PFSK-1 (cell line): ENCODE results near the gene SLC6A9.

ENCODE experiments used
- FOXP2 ChIP-seq: optimal IDR thresholded peaks from 2 replicates; pipeline ENCODE3; 2011; ENCODE audit warnings: borderline replicate concordance, control low read depth, inconsistent platforms; ENCODE audit not compliant: insufficient read depth; ENCODE audit errors: extremely low read length, extremely low read depth
- POLR2AphosphoS5 ChIP-seq: IDR thresholded peaks from 2 replicates; pipeline ENCODE4 v1.6.1; 2012; ENCODE audit warnings: low read depth, mild to moderate bottlenecking, control low read depth, low read length, moderate library complexity
- SIN3A ChIP-seq: IDR thresholded peaks from 2 replicates; pipeline ENCODE4 v1.6.1; 2012; ENCODE audit warnings: mild to moderate bottlenecking, low read length, moderate library complexity, borderline replicate concordance; ENCODE audit not compliant: insufficient read depth
- TAF1 ChIP-seq: IDR thresholded peaks from 2 replicates; pipeline ENCODE4 v1.6.1; 2012; ENCODE audit warnings: low read length, control low read depth, borderline replicate concordance; ENCODE audit not compliant: insufficient read depth
- TF ChIP-seq, protein P1 (sequence below), 2 experiments: IDR thresholded peaks; 2 replicates each; pipeline versions ENCODE4 v1.6.1 to v1.8.0; 2011 to 2012; ENCODE audit warnings: low read depth in 2 of 2, low read length in 2 of 2, control low read depth in 1 of 2, inconsistent platforms in 1 of 2, mild to moderate bottlenecking in 1 of 2, moderate library complexity in 1 of 2; ENCODE audit not compliant: insufficient read depth in 1 of 2

SLC6A9 gene

DNA sequence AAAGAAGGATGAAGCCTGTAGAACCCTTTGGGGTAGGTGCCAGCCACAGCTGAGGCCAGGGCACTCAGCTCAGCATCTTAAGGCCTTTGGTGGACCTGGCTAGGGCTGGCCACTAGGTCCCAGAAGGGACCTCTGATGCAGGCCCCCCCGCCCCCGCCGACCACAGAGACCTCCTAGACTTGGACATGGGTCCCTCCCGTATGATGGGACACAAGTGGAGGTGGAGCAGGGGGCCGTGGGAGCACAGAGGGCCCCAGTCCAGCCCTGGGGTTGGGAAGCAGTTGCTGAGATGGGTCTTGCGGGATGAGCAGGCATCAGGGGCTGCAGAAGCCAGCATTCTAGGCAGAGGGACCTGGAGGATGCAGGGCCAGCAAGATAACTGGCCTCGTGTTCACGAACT, 49.0 kb downstream of the SLC6A9 start:
- TF ChIP-seq SIN3A = no peak
- no peak for TF ChIP-seq TAF1
- TF ChIP-seq POLR2AphosphoS5 = no peak
- TF ChIP-seq, protein P1, sequence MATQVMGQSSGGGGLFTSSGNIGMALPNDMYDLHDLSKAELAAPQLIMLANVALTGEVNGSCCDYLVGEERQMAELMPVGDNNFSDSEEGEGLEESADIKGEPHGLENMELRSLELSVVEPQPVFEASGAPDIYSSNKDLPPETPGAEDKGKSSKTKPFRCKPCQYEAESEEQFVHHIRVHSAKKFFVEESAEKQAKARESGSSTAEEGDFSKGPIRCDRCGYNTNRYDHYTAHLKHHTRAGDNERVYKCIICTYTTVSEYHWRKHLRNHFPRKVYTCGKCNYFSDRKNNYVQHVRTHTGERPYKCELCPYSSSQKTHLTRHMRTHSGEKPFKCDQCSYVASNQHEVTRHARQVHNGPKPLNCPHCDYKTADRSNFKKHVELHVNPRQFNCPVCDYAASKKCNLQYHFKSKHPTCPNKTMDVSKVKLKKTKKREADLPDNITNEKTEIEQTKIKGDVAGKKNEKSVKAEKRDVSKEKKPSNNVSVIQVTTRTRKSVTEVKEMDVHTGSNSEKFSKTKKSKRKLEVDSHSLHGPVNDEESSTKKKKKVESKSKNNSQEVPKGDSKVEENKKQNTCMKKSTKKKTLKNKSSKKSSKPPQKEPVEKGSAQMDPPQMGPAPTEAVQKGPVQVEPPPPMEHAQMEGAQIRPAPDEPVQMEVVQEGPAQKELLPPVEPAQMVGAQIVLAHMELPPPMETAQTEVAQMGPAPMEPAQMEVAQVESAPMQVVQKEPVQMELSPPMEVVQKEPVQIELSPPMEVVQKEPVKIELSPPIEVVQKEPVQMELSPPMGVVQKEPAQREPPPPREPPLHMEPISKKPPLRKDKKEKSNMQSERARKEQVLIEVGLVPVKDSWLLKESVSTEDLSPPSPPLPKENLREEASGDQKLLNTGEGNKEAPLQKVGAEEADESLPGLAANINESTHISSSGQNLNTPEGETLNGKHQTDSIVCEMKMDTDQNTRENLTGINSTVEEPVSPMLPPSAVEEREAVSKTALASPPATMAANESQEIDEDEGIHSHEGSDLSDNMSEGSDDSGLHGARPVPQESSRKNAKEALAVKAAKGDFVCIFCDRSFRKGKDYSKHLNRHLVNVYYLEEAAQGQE (IDR thresholded peaks at IDR 0.05; ENCODE audit: insufficient read depth in 1 of 2, low read depth in 2 of 2, low read length in 2 of 2) = no peak
- no peak for TF ChIP-seq FOXP2

DNA sequence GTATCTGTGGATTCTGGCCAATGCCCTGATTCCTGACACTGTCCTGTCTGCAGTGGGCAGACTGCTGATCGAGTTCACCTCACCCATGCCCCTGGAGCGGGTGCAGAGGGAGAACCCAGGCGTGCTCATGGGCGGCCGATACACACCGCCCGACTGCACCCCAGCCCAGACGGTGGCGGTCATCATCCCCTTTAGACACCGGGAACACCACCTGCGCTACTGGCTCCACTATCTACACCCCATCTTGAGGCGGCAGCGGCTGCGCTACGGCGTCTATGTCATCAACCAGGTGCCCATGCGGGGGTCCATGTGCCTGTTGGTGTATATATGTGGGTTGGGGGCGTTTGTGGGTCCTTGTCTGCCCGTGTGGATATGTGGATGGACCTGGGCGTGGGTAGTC, 49.6 kb downstream of the SLC6A9 start:
- TF ChIP-seq TAF1 (no peak), FOXP2 (no peak), SIN3A (no peak), POLR2AphosphoS5 (no peak)
- TF ChIP-seq, protein P1 (IDR thresholded peaks at IDR 0.05; ENCODE audit: insufficient read depth in 1 of 2, low read depth in 2 of 2, low read length in 2 of 2) = no peak

DNA sequence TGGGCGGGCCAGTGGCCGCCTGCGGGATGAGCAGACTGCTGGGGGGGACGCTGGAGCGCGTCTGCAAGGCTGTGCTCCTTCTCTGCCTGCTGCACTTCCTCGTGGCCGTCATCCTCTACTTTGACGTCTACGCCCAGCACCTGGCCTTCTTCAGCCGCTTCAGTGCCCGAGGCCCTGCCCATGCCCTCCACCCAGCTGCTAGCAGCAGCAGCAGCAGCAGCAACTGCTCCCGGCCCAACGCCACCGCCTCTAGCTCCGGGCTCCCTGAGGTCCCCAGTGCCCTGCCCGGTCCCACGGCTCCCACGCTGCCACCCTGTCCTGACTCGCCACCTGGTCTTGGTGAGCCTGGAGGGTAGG, 50.1 kb downstream of the SLC6A9 start:
- TF ChIP-seq SIN3A (no peak), POLR2AphosphoS5 (no peak), TAF1 (no peak), FOXP2 (no peak)
- TF ChIP-seq, protein P1 (IDR thresholded peaks at IDR 0.05; ENCODE audit: insufficient read depth in 1 of 2, low read depth in 2 of 2, low read length in 2 of 2) = no peak

DNA sequence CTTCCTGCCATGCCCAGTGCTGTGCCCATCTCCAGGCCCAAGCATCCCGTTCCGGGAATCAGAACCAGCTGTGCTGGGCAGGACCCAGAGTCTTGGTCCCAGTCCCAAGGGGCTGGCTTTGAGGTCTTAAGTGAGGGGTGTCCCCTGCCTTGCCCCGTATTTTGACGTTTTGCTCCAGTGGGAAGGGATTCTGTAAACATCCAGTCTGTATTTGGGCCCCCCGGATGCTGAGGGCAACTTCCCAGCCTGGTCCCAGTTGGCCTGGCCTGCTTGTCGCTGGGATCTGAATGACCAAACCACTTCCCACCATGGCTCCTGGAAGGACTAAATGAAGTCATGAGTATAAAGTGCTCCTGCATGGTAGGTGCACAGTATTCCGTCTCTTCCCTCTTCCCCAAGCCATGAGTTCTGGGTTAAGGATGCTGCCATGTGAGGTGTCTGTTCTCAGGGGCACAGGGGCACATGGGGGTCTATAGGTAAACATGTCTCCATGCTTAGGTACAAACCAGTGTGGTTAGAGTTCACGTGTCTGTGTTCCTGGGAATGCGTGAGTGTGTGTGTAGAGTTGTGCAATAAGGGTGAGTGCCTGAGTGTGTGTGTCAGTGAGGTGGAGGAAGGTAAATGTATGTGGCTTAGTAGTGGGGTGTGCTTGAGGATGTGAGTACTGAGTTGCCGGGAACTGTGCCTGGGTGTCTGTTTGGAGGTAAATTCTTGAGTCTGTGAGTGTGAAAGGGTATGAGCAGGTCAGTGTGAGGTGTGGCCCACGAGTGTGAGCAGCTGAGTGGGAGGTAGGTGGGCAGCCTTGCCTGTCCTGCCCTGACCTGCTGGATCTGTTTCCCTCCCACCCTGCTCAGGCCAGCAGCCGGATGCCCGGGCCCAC, 50.8 kb downstream of the SLC6A9 start:
- TF ChIP-seq SIN3A = no peak
- TF ChIP-seq FOXP2 = no peak
- no peak for TF ChIP-seq TAF1
- TF ChIP-seq POLR2AphosphoS5 = no peak
- TF ChIP-seq, protein P1 (IDR thresholded peaks at IDR 0.05; ENCODE audit: insufficient read depth in 1 of 2, low read depth in 2 of 2, low read length in 2 of 2) = no peak
